ENCODE data around the gene FGFRL1.

FGFRL1 gene

DNA sequence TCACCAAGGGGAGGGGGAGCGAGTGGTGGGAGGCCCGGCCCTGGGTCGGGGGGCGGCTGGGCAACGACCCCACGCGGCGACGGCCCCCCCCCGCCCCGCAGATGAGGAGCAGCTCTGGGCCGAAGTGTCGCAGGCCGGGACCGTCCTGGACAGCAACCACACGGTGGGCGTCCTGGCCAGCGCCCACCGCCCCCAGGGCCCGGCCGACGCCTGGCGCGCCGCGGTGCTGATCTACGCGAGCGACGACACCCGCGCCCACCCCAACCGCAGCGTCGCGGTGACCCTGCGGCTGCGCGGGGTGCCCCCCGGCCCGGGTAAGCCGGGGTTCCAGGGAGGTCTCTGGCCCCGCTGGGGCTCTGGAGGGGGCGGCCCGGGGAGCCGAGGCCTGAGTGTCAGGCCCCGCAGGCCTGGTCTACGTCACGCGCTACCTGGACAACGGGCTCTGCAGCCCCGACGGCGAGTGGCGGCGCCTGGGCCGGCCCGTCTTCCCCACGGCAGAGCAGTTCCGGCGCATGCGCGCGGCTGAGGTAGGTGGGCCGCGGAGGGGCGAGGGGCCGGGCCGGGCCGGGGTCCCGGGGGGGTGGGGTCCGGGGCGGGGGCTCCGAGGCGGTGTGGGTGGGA, 8.7 kb upstream of the FGFRL1 start:
- H3K27ac ChIP-seq: no peak overlapping the region
- TF ChIP-seq, protein P1, sequence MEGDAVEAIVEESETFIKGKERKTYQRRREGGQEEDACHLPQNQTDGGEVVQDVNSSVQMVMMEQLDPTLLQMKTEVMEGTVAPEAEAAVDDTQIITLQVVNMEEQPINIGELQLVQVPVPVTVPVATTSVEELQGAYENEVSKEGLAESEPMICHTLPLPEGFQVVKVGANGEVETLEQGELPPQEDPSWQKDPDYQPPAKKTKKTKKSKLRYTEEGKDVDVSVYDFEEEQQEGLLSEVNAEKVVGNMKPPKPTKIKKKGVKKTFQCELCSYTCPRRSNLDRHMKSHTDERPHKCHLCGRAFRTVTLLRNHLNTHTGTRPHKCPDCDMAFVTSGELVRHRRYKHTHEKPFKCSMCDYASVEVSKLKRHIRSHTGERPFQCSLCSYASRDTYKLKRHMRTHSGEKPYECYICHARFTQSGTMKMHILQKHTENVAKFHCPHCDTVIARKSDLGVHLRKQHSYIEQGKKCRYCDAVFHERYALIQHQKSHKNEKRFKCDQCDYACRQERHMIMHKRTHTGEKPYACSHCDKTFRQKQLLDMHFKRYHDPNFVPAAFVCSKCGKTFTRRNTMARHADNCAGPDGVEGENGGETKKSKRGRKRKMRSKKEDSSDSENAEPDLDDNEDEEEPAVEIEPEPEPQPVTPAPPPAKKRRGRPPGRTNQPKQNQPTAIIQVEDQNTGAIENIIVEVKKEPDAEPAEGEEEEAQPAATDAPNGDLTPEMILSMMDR (IDR thresholded peaks at IDR 0.05): no peak
- TF ChIP-seq ZFX (IDR thresholded peaks at IDR 0.05; ENCODE audit: borderline replicate concordance): no peak

GRCh38 chr4:1003271-1004070, 8.0 kb upstream of the FGFRL1 start:
- no peak for TF ChIP-seq ZFX (IDR thresholded peaks at IDR 0.05; ENCODE audit: borderline replicate concordance)
- TF ChIP-seq, protein P1 (IDR thresholded peaks at IDR 0.05): no peak

DNA sequence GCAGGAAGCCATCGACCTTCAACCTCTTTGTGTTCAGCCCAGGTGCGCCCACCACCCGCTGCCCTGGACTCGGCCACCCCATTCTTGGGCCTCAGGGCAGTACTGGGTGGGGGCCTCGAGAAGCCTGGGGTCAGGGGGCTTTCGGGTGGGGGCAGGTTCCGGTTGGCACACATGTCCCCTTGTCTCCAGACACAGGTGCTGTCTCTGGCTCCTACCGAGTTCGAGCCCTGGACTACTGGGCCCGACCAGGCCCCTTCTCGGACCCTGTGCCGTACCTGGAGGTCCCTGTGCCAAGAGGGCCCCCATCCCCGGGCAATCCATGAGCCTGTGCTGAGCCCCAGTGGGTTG, 7.4 kb upstream of the FGFRL1 start:
- H3K27ac ChIP-seq: no peak overlapping the region
- TF ChIP-seq ZFX (IDR thresholded peaks at IDR 0.05; ENCODE audit: borderline replicate concordance): no peak
- TF ChIP-seq, protein P1 (IDR thresholded peaks at IDR 0.05): no peak

More at GRCh38 chr4:1003271-1004070, 8.0 kb upstream of the FGFRL1 start:
- no peak overlapping the region for H3K27ac ChIP-seq

DNA sequence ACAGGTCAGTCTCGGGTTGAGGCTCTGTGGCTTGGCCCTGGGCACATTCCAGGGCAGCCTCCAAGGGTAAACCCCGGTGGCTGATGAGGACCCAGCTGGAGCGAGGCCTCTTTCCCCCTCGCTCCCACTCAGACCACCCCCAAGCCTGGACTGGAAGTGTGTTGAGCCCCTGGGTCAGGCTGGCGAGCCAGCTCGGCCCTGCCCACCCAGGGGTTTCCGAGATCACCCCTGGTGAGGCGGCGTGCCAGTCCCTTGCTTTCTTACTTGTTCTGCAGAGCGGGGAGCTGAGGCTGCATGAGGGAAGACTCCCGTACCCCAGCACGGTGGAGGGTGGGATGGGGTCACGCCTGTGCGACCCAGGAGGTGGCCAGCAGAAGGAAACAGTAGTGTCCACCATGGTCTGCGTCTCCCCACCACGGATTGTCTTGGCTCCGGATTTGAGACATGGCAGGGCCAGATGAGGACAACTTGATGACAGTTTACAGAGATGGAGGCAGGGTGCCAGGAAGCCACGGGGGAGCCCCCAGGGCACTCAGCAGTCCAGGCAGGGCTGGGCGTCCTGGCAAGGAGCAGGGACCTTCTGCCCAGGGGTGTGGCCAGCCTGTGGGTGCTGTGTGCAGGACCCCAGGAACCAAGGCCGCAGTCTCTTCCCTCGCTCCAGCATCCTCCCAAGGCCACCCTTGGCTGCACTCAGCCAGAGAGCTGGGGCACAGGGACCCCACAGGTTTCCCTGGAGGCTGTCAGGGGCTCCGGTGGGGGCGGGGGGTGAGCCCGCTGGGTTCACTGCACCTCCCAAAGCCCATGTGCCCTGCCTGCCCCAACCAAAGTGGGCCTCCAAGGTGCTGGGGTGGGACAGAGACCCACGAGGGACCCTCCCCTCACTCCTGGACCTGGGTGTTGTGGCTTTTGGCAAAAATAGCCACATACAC, 6.6 kb upstream of the FGFRL1 start:
- TF ChIP-seq, protein P1 (IDR thresholded peaks at IDR 0.05): no peak
- no peak for TF ChIP-seq ZFX (IDR thresholded peaks at IDR 0.05; ENCODE audit: borderline replicate concordance)
- no peak overlapping the region for H3K27ac ChIP-seq

DNA sequence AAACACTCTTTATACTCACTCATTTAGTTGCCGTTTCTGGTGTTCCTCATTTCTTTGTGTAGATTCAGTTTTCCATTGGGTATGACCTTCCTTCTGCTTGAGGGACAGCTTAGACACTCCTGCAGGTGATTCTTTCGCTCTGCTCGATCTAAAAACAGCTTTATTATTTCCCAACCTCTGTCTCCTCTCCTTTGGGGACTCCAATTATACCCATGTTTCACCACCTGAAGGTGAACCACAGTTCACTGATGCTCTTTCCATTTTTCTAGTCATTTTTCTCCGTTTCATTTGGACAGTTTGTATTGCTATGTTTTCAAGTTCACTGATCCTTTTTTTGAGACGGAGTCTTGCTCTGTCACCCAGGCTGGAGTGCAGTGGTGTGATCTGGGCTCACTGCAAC, 4.6 kb upstream of the FGFRL1 start:
- no peak for TF ChIP-seq ZFX (IDR thresholded peaks at IDR 0.05; ENCODE audit: borderline replicate concordance)
- TF ChIP-seq, protein P1 (IDR thresholded peaks at IDR 0.05): no peak

DNA sequence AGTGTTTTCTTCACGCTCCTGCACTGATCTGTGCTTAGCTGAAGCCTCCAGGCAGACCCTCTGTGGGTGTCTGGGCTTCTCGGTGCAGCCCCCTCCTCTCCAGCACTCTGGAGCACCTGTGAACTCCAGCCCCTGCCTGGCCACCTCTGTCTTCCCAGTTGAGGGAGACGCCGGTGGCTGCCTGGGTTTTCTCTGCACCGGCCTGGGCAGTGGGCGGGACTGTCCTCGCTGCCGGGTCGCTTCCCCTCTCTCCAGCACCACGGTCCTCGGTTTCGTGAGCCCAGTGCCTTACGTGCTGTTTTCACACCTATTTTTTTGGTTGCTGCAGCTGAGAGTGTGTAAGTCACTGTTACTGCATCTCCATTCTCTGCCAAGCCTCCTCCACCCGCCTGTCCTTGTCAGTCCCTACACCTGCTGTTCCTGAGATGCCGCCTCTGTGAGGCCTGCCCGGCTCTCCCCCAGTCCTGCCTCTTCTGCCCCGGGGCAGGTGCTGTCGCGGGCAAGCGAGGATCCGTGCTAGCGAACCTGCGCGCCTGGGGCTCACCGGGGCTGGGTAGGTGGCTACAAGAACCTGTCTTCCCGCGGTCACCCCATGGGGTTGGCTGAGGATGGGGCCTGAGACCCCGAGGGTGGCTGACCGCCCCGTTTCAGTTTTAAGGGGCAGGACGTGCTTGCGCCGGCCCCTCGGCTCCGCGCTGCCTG, 2.4 kb upstream of the FGFRL1 start:
- no peak for TF ChIP-seq ZFX (IDR thresholded peaks at IDR 0.05; ENCODE audit: borderline replicate concordance)
- TF ChIP-seq, protein P1 (IDR thresholded peaks at IDR 0.05): no peak
- H3K27ac ChIP-seq: no peak overlapping the region

More for the DNA sequence above, 4.6 kb upstream of the FGFRL1 start:
- H3K27ac ChIP-seq: no peak overlapping the region
